ENCODE data around the gene TP53TG5.

- TF ChIP-seq CTCF (IDR thresholded peaks at IDR 0.05) (no peak), POLR2A (IDR thresholded peaks at IDR 0.05) (no peak)
Observed at GRCh38 chr20:45377269-45377668, 856 bp downstream of the TP53TG5 start.

Measured in Peyer's patch (tissue), 4 donors.